GM13976 (cell line): Measurements from ENCODE around the gene GOLGA8T.
"Not testable (repeated sequence)": the region's sequence is repeated elsewhere in the genome, so short reads cannot be mapped to it uniquely, and the experiment has no call there.

Experiments
- DNase-seq: peaks from one replicate; pipeline ENCODE4 v3.0.0; 2012; ENCODE audit warnings: low spot score
- in situ Hi-C: fragments of 300-500 bp; cut with MboI; formaldehyde crosslinking; loops from one replicate; pipeline ENCODE4 v1.12.0; 2022; ENCODE audit warnings: low sequenced_read_pairs, mixed read lengths, inconsistent platforms; ENCODE audit not compliant: unreplicated experiment

The GOLGA8T gene, protein sequence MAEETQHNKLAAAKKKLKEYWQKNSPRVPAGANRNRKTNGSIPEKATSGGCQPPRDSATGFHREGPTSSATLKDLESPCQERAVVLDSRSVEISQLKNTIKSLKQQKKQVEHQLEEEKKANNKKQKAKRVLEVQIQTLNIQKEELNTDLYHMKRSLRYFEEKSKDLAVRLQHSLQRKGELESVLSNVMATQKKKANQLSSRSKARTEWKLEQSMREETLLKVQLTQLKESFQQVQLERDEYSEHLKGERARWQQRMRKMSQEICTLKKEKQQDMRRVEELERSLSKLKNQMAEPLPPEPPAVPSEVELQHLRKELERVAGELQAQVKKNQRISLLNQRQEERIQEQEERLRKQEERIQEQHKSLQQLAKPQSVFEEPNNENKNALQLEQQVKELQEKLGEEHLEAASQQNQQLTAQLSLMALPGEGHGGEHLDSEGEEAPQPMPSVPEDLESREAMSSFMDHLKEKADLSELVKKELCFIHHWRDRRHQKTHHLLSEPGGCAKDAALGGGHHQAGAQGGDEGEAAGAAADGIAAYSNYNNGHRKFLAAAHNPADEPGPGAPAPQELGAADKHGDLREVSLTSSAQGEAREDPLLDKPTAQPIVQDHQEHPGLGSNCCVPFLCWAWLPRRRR

DNA sequence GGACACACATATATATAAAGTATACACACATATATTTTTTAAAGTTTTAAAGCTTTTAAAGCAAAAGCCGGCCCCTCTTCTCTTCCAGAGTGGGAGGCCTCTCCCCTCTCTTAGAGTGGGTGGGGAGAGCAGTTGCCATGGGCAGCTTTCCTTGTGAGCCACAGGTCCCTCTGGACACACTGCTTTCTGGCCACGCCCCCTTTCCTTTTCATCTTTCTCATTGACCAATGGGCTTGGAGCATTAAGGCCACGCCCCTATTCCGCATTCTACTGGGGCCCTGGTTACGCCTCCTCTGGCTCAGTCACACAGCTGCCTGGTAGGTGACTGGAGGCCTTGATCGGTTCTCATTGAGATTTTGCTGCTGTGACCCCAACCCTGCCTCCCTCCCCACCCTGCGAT, at the start of gene GOLGA8T:
GOLGA8T (plus strand) TSS at position 301 of the 400 bp plus-strand sequence; CDS start at position 399, 98 bp downstream.
- DNase-seq, in situ Hi-C loops: not testable (repeated sequence)

DNA sequence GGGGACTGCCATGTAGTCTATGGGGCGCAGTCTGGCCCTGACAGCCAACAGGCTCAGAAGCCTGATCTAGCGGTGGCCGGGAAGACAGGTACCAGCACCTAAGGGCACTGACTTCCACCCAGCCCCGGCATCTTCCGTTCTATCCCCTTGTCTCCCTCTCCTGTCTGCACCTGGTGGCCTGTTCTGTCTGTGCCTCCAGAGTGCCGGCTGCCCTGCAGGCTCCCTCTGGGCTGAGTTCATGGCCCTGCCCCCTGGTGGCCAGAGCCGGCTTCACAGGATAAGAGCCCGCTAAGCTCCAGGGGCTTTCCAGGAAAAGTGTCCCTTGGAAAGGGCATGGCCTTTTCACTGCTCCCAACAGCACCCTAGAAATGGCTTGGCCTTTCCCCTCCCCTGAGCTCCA, 37.0 kb upstream of the GOLGA8T start:
- DNase-seq, in situ Hi-C loops: not testable (repeated sequence)

DNA sequence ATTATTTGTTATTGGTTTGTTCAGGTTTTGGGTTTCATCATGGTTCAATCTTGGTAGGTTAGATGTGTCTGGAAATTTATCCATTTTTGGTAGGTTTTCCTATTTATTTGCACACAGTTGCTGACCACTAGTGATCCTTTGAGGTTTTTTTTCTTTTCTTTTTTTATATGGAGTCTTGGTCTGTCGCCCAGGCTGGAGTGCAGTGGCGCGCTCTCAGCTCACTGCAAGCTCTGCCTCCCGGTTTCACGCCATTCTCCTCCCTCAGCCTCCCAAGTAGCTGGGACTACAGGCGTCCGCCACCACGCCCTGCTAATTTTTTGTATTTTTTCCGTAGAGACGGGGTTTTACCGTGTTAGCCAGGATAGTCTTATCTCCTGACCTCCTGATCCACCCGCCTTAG, 32.0 kb upstream of the GOLGA8T start:
- in situ Hi-C loops, DNase-seq: not testable (repeated sequence)

DNA sequence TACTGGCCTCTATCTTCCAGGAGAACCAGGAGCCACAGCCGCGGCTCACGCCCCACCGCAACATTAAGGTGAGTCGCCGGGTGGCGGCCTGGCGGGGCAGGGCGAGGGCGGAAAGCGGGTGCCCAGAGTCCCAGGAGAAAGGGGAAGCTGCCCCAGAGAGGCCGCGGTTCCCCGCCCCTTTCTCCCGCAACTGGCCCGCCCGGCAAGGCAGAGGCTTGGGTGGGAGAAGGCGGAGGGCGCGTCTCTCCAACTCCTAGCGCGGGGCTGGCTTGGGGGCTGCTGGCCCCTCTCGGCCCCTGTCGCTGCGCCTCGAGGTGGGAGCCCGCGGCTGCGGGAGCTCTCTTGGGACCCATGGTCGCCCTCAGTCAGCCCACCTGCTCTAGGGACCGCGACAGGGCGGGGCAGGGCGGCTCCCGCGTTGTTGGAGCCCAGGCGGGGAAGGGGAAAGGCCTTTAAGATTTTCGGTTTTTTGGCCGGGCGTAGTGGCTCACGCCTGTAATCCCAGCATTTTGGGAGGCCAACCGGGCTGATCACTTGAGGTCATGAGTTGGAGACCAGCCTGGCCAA, 30.8 kb upstream of the GOLGA8T start:
- DNase-seq, in situ Hi-C loops: not testable (repeated sequence)

DNA sequence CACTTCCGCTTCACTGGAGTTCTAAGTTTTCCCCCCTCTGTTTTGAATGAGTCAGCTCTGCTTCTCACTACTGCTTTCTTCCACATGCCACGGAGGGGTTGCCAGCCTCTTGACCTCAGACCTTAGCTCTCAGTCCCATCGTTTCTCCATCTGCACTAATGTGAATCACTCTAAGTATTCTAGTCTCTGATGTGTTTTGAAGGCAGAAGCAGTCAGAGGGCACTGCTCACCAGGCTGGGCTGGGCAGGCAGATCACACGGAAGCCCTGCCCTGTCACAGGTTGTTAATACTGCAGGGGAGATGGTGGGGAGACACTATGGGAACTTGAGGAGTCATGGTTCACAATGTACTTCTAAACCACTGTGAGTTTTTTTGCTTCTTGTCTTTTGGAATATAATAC, 24.3 kb upstream of the GOLGA8T start:
- DNase-seq, in situ Hi-C loops: not testable (repeated sequence)

DNA sequence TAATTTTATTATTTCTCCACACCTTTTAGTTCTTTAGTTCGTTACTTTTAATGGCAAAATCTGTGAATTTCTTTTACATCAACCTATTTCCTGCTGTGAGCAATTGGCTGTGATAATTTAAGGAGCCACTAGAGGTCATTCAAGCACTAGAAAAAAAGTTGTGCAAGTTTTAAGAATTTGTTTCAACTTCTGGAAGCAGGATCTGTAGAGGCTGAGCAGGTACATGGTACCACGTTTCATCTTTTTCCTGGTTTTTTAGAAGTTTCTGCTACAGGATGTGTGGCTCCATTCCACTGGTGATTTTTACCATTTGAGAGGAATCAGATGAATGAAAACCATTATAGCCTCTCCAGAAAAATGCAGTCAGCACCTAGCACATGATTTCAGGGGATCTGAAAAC, 4.8 kb upstream of the GOLGA8T start:
- in situ Hi-C loops, DNase-seq: not testable (repeated sequence)

DNA sequence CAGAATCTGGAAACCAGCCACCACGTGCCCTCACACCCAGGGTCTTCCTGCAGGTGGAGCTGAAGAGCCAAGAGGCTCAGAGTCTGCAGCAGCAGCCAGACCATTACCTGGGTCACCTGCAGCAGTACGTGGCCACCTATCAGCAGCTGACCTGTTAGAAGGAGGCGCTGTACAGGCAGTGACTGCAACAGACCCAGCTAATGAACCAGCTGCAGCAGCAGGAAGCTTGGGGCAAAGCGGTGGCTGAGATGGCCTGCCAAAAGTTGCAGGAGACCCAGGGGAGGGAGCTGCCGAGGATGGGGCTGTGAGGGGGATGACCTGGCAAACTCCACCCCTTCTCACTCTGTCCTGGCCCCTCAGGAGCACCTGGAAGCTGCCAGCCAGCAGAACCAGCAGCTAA, 8.4 kb downstream of the GOLGA8T start:
- in situ Hi-C loops, DNase-seq: not testable (repeated sequence)

DNA sequence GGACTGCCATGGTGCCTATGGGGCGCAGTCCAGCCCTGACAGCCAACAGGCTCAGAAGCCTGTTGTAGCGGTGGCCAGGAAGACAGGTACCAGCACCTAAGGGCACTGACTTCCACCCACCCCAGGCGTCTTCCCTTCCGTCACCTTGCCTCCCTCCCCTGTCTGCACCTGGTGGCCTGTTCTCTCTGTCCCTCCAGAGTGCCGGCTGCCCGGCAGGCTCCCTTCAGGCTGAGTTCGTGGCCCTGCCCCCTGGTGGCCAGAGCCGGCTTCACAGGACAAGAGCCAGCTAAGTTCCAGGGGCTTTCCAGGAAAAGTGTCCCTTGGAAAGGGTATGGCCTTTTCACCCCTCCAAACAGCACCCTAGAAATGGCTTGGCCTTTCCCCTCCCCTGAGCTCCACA, 15.0 kb downstream of the GOLGA8T start:
- in situ Hi-C loops, DNase-seq: not testable (repeated sequence)

DNA sequence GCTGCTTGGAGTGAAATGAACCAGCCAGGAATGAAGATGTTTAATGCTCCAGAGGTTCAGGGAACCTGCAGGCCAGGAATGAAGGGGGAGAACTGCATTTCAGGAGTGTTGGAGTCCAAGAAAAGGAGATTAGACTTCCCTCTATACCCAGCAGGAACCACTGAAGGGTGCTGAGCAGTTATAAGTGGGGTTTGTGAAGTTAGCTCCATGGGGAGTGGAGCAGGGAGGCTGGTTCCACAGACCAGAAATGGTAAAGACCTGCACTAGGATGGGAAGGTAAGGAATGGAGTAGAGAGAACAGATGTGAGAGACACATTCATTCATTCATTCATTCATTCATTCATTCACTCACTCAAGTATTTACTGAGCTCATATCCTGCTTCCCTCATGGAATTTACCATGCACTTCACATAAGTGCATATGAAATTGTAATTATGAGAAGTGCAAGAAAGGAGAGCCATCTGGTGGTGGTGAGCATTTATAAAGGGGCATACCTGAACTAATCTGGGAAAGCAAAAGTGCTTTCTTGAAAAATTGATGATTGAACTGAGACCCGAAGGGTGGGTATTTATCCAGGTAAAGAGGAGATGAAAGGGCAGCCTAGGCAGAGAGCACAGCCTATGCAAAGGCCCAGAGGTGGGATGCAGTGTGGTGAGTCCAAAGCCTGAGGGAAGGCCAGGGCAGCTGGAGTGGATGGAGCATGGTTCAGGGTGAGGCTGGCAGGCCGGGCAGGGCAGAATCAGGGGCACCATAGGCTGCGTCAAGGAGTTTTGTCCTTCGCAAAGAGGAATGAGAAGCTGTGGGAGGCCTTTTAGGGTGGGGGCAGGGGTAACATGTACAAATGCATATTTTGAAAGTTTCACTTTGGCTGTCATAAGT, 27.9 kb downstream of the GOLGA8T start:
- in situ Hi-C loops, DNase-seq: not testable (repeated sequence)

DNA sequence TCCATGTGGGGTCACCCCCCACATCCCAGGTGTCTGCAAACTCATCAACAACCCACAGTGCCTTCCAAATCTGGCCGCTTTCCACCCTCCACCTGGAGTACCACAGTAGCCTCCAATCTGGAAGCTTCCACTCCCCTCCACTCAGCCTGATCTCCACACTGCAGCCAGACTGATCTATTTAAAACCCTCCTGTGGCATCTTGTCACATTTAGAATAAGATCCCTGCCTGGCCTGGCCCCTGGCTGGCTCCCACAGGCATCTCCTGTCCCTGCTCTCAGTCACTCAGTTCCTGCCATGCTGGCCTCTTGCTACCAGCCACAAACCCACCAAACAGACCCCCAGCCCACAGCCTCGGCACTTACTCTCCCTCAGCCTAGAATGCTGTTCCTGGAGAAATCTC, 28.9 kb downstream of the GOLGA8T start:
- in situ Hi-C loops, DNase-seq: not testable (repeated sequence)

DNA sequence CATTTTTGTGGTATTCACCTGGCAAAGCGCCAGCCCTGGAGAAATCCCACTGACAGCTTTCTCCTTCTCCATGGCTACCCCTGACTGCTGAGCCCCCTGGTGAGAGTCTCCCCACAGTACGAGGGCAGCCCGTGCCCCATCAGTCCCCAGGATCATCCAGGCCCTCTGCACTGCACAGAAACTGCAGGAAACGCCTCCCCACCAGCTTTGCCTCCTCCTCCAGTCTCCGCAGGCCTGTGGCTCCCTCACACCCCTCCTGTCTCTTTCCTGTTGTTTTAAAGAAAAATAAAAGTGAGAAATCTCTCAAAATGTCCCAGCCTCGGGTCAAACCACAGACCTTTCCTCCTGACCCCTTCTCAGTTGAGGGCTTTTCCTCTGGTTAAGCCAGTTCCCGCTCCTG, 29.4 kb downstream of the GOLGA8T start:
- DNase-seq, in situ Hi-C loops: not testable (repeated sequence)

DNA sequence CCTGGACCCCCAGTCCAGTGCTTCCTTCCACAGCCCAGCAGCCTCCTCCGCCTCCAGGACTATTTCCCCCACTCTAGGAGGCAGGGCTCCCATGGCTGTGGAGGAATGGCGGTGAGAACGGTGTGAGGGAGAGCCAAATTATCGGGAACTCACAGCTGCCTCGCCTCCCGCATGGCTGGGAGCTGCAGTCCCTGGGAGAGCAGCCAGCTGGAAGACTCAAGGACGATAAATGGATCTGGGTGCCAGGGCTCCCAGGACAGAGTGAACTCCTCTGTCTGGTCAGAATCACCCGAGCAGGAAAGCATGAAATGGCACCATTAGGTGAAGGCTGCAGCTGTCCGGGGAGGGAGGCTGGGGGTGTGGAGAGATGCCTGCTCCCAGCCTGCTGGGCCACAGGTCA, 32.6 kb downstream of the GOLGA8T start:
- DNase-seq, in situ Hi-C loops: not testable (repeated sequence)

DNA sequence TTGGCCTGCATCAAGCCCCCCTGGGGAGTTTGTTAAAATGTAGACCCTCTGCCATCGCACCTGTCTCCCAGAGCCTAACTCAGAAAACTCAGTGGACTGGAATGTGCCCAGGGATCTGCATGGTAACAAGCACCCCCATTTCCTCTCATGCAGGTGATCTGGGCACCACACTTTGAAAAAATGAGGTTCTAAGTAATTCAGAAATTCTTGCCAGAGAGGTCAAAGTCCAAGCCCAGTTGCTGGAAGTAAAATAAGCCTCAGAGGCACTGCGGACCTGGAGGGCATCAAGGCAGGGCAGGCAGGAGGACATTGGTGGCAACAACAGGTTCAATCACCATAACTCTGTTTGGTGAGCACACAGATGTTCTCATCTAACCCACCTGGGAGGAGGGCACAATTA, 33.0 kb downstream of the GOLGA8T start:
- DNase-seq, in situ Hi-C loops: not testable (repeated sequence)

DNA sequence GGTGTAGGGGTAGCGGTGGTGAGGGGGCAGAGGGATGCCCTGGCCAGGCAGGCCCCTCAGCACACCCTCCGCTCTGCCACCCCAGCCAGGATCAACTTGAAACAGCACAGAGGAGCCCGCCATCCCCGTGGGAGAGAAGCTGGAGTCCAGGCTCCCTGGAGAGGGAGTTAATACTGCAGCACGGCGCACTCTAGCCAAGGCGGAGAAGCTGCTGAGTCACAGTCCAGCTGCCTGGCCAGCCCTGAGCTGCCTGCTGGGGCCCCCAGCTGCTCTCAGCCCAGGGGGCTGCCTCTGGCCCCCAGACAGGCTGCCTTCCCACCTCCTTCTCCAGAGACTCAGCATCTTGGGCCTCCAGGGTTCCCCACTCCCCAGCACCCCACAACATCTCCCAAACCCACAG, 36.6 kb downstream of the GOLGA8T start:
- in situ Hi-C loops, DNase-seq: not testable (repeated sequence)
